HCT116 (cell line): ENCODE measurements around the gene AUTS2.

Experiments
- CEBPB ChIP-seq: IDR thresholded peaks from 2 replicates; pipeline ENCODE4 v1.6.1; 2012; ENCODE audit warnings: low read depth
- CTCF ChIP-seq, 3 experiments: fragments of 200-600 bp in 1 of 3; sonication (generic) in 1 of 3; IDR thresholded peaks in 2 of 3; conservative IDR thresholded peaks in 1 of 3; 2 replicates each; pipeline ENCODE4 v1.5.1; 2012 to 2017; ENCODE audit warnings: low read depth in 2 of 3, low read length in 2 of 3, antibody characterized with exemption in 1 of 3, borderline replicate concordance in 1 of 3, control low read depth in 1 of 3, mild to moderate bottlenecking in 1 of 3, mixed read lengths in 1 of 3, mixed run types in 1 of 3, moderate library complexity in 1 of 3; ENCODE audit not compliant: insufficient read depth in 1 of 3
- ELF1 ChIP-seq: IDR thresholded peaks from 2 replicates; pipeline ENCODE4 v1.6.1; 2012; ENCODE audit warnings: low read depth, borderline replicate concordance
- EZH2 ChIP-seq: fragments of 200-600 bp; sonication (generic); IDR thresholded peaks from 2 replicates; pipeline ENCODE4 v1.6.1; 2017; ENCODE audit warnings: antibody characterized with exemption, mixed run types
- POLR2A ChIP-seq: IDR thresholded peaks from 2 replicates; pipeline ENCODE4 v1.7.0; 2011; ENCODE audit warnings: borderline replicate concordance; ENCODE audit not compliant: insufficient read depth, insufficient read length; ENCODE audit errors: extremely low read depth
- POLR2AphosphoS5 ChIP-seq: IDR thresholded peaks from 2 replicates; pipeline ENCODE4 v1.6.1; 2011; ENCODE audit warnings: mild to moderate bottlenecking, low read depth, low read length, moderate library complexity
- RAD21 ChIP-seq: IDR thresholded peaks from 2 replicates; pipeline ENCODE4 v1.6.1; 2012; ENCODE audit warnings: low read depth, mild to moderate bottlenecking
- REST ChIP-seq: IDR thresholded peaks from 2 replicates; pipeline ENCODE4 v1.6.1; 2012; ENCODE audit warnings: low read depth
- SRF ChIP-seq: IDR thresholded peaks from 2 replicates; pipeline ENCODE4 v1.6.1; 2012; ENCODE audit warnings: low read depth
- ZBTB33 ChIP-seq: IDR thresholded peaks from 2 replicates; pipeline ENCODE4 v1.6.1; 2011; ENCODE audit warnings: mild to moderate bottlenecking, low read length, moderate library complexity; ENCODE audit not compliant: insufficient replicate concordance; ENCODE audit errors: extremely low read depth
- ZNF274 ChIP-seq: fragments of 200-500 bp; sonication (Bioruptor generic); IDR thresholded peaks from 2 replicates; pipeline ENCODE4 v1.6.1; 2014; ENCODE audit warnings: mild to moderate bottlenecking, low read depth, low read length, inconsistent platforms

GRCh38 chr7:69833964-69834363, 235.7 kb downstream of the AUTS2 start:
- TF ChIP-seq EZH2 (no peak), POLR2A (no peak), CTCF (IDR thresholded peaks at IDR 0.05 in 2 of 3, conservative IDR thresholded peaks at IDR 0.05 in 1 of 3; ENCODE audit: borderline replicate concordance in 1 of 3, insufficient read depth in 1 of 3, low read depth in 2 of 3, low read length in 2 of 3) (no peak), REST (no peak), SRF (no peak), ZNF274 (no peak), ZBTB33 (no peak), ELF1 (no peak), CEBPB (no peak), POLR2AphosphoS5 (no peak), RAD21 (no peak)
